Activated T-cell treated with anti-CD3 and anti-CD28 coated beads for 24 hours (primary cell): ENCODE results near the gene PHPT1.

Experiments used
- DNase-seq: peaks from one replicate; pipeline ENCODE4 v3.0.0-alpha.2; 2020; ENCODE audit warnings: low read depth

Gene PHPT1

DNA sequence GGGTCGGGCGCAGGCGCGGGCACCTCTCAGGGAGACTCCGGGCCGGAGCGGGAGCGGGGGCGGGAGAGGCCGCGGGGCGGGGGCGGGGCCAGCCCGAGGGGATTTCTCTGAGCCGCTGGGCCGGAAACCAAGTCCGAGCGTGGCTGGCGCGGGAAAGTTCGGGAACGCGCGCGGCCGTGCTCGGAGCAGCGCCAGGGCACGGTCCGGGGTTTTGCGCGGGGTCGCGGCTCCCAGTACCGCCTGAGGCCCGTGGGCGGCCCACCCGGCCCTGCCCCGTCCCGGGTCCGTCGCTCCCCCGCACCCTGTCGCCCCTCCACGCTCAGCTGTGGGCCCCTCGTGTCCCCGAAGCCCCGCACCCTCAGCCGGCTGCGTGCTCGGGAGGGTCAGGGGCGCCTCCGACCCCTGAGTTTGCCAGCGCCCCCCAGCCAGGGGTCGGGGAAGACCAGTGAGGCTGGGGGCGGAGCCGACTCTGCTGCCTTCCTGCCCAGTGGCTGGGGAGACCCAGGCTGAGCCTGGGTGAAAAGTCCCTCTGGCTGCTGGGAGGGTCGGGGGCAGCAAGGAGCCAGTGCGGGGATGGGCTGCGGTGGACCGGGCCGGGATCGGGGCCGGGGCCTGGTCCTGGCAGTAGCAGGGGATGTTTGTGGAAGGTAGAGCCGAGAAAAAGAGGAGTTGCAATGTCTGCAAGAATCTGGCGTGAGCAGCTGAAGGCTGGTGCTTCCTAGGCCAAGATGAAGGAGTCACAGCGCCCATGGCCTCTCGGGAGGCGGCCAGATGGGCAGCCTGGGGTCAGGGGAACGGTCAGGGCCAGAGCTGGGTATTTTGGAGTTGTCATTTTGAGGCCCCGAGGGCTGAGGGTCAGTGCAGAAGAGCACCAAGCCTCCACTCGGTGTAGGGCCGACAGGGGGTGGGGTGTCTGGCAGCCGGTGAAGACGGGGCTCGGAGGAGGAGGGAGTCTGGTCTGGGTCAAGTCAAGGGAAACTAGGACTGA, 37.7 kb downstream of the PHPT1 start:
- no peak for DNase-seq

- no peak for DNase-seq
Measured at GRCh38 chr9:136888454-136888853, 39.2 kb downstream of the PHPT1 start.

GRCh38 chr9:136889858-136890257, 40.6 kb downstream of the PHPT1 start:
- no peak for DNase-seq

- DNase-seq, result no peak
Measured at GRCh38 chr9:136890661-136891060, 41.5 kb downstream of the PHPT1 start.

DNA sequence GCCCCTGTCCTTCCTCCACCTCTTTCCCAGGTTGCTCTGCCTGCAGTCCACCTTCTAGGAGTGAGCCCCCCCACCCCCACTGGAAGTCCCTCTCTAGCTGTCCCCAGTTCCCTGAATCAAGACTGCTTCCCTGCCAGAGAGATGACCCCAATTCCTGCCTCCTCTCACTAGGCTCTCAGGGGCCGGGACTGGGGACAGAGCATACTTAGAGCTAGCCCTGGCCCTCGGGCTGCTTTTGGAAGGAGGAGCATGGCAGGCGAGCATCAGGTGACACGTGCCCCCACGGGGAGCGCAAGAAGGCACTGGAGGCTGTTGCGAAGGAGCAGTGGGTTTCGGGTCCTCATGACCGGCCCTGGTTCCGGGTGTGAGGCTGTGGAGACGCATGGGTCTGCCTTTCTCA, 46.8 kb downstream of the PHPT1 start:
- no peak for DNase-seq

DNA sequence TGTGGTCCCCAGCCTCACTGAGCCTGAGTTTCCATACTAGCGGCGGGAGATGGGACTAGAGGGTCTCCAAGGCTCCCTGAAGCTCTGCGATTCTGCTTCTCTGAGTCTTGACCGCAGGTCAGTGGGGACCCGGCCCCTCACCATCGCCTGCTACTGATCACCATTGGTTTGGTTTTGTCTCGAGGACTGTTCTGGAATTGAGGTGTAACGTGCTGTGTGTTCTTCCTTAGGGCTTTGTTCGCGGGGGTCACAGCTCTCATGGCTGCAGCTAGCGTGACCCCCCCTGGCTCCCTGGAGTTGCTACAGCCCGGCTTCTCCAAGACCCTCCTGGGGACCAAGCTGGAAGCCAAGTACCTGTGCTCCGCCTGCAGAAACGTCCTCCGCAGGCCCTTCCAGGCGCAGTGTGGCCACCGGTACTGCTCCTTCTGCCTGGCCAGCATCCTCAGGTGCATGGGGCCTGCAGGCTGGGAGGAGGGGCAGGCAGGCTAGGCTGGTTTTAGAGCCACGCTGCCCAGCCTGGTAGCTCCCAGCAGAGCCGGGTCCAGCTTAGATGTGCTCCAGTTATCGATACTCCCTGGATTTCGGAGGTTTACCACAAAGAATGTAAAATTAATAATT, 49.4 kb downstream of the PHPT1 start:
- no peak for DNase-seq

DNA sequence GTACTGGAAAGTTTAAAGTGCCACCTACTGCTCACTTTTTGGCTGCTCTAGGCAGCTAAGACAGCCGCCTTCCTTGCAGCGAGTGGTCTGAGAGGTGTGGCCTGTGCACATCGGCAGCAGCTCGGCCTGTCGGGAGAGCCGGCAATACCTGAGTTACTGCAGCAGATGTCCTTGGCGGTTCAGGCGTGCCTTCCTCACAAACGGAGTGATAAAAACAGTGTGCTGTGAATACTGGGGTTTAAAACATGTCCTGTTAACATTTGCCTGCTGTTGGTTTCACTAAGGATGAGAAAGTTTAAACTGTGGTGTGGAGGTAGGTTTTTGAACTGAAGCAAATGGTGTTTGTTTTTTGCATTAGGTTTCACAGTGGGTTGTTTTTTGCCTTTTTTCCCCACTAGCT, 50.0 kb downstream of the PHPT1 start:
- no peak for DNase-seq

- no peak for DNase-seq
Measured at GRCh38 chr9:136900556-136900955, 51.3 kb downstream of the PHPT1 start.
